Measurements from ENCODE around the gene SERINC3.

SERINC3 gene

GRCh38 chr20:44533928-44534327, 12.1 kb upstream of the SERINC3 start:
- FAIRE-seq (no peak), DNase-seq (ENCODE audit: insufficient read length, low spot score) (no peak)

- FAIRE-seq (no peak), DNase-seq (ENCODE audit: insufficient read length, low spot score) (no peak)
Observed at GRCh38 chr20:44532981-44533331, 11.1 kb upstream of the SERINC3 start.

DNA sequence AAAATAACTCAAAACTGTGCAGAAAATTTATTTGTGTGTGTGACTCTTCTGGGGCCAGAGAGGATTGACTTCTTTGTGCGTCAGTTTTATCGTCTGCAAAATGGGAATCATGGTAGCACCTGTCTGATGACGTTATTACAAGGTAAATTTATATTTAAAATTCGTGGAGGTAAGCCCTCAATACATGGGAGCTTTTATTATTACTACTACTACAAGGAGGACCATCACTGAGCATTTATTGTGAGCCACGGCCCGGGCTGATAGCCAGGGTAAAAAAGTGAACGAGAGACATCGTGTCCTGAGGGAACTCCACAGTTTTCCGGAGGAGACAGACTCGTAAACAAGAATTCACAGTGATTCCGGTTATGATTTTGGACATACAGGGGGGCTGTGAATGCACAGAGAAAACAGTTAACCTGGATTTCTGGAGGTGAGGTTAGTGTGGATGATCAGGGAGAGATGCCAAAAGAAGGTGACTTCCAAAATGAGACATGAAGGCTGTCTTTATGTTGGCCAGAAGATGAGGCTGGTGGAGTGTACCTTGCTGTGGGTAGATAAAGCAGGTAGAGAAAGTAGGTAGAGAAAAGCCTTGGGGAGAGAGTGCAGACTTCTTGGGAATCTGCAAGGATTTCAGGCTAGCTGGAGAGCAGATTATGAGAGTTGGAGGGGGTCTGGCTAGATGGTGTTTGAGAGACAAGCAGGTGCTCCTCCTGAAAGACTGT, 10.6 kb upstream of the SERINC3 start:
- DNase-seq (ENCODE audit: insufficient read length, low spot score) (no peak), FAIRE-seq (no peak)

GRCh38 chr20:44528309-44528708, 6.4 kb upstream of the SERINC3 start:
- FAIRE-seq: no peak
- no peak for DNase-seq (ENCODE audit: insufficient read length, low spot score)

- DNase-seq (ENCODE audit: insufficient read length, low spot score) (no peak), FAIRE-seq (no peak)
Observed at GRCh38 chr20:44527716-44528199, 5.9 kb upstream of the SERINC3 start.

DNA sequence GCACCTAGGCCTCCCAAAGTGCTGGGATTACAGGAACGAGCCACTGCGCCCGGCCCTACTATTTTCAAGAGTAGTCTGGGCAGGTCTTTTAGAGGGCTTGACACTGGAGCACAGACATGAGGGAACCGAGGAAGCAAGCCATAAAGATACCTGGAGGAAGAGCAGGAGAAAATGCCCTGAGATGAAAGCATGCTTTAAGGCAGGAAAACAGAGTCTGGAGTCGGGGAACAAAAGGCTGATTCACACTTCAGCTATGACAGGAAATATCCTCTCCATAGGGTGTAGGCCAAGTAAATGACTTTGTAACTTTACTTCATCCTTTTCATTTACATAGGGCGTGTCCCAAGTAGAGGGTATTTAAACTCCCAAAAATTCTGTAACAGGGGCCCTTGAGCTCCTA, 4.3 kb upstream of the SERINC3 start:
- no peak for DNase-seq (ENCODE audit: insufficient read length, low spot score)
- no peak for FAIRE-seq

DNA sequence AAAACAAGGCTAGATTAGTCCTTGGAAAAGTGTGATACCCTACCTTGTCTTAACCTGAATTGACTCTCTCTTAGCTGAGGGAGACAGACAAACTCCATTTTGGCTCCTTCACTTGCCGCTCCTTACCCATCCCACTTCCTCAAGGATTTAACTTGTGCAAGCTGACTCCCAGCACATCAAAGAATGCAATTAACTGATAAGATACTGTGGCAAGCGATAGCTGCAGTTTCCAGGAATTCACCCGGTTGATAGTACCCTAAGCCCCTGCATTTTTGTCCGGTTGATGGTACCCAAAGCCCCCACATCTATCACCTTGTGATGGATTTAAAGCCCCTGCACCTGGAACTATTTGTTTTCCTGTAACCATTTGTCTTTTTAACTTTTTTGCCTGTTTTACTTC, 1.9 kb upstream of the SERINC3 start:
- DNase-seq (ENCODE audit: insufficient read length, low spot score): no peak
- FAIRE-seq: no peak

DNA sequence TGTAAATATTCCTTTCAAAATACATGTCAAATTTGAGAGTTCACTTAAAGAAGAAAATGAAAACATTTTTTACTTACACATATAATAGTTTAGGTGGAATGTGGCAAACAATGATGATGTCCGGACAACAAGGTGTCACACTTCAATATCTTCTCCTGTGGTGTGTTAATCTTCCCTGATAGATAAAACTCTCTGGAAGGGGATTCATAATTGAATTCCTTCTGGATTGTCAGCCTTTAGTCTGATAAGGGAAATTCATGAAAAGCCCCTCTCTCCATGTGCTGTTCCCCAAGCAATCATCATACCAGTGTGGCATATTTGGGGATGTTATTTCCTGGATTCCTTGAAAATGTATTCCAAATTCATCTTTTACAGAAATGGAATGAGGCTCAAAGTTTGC, 971 bp upstream of the SERINC3 start:
- no peak for FAIRE-seq

GRCh38 chr20:44520881-44521280, 989 bp downstream of the SERINC3 start:
- FAIRE-seq: no peak
- no peak for DNase-seq (ENCODE audit: insufficient read length, low spot score)

More for the DNA sequence above, 971 bp upstream of the SERINC3 start:
- no peak for DNase-seq (ENCODE audit: insufficient read length, low spot score)

DNA sequence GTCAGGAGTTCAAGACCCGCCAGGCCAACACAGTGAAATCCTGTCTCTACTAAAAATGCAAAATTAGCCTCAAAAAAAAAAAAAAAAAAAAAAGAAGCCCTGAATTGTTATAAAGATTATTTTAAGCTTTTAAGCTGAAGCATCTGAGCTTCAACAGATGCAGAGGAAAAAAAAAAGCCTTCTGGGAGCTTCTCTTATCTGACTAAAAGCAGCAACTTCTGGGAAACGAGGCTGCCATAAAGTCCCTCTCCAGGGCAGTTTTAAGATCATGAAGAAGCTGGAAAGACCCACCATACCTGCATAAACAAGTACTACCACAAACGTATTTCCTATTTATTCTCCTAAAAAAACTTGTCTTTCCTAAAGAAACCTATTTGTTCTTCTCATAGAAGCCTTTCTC, 3.6 kb downstream of the SERINC3 start:
- FAIRE-seq (no peak), DNase-seq (ENCODE audit: insufficient read length, low spot score) (no peak)

GRCh38 chr20:44517454-44517853, 4.4 kb downstream of the SERINC3 start:
- FAIRE-seq (no peak), DNase-seq (ENCODE audit: insufficient read length, low spot score) (no peak)

- DNase-seq (ENCODE audit: insufficient read length, low spot score): no peak
- no peak for FAIRE-seq
Observed at GRCh38 chr20:44516491-44516890, 5.4 kb downstream of the SERINC3 start.

- no peak for FAIRE-seq
- DNase-seq (ENCODE audit: insufficient read length, low spot score): no peak
Observed at GRCh38 chr20:44513871-44514270, 8.0 kb downstream of the SERINC3 start.

- no peak for DNase-seq (ENCODE audit: insufficient read length, low spot score)
- no peak for FAIRE-seq
Observed at GRCh38 chr20:44509762-44510161, 12.1 kb downstream of the SERINC3 start.

DNA sequence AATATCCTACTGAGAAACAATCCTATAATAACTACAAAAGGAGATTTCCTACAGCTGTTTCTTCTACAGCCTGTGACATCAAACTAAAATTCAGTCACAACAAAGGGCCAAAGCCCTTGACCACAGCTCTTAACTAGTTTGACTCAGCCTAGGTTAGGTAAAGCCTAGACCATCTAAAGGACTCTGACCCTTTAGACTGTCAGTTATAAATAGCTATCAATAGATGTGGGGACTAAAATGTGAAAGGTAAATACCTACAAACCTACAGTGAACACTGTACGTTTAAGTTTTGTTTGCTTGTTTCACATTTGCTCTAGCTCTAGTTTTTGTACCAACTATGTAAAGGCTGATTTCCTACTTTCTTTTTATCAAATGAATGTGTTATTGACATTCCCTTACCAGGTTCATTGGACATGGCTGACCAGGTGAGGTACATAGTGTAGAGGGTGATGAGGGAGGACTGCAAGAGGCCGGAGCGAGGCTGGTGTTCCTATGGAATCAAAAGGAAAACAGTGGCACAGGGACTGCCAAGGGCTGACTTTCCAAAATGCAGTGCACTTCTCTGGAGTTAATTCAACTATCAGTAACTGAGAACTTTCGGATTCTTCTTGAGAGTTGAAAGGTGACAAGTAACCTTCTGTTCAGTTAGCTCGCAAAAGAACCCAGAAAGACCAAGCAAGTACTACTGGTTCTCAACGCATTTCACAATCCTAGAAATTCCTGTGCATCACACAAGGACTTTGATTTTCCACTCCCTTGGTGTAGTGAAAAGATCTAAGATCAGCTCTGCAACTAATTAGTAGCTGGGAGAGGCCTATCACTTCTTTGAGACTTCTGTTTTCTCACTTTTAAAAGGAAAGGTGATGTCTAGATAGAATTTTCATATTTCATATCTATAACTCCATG, 17.2 kb downstream of the SERINC3 start:
- FAIRE-seq (no peak), DNase-seq (ENCODE audit: insufficient read length, low spot score) (no peak)

DNA sequence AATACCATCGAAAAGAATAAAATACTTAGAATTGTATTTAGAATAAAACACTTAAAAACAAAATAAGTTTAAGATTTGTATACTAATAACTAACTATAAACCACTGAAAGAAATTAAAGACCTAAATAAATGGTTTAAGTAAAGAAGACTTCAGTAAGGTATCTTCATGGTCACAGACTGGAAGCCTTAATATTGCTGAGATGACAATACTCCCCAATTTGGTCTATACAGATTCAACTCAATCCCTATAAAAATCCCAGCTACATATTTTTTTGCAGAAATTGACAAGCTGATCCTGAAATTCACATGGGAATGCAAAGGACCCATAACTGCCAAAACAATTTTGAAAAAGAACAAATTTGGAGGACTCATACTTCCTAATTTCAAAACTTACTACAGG, 18.9 kb downstream of the SERINC3 start:
- no peak for FAIRE-seq
- DNase-seq (ENCODE audit: insufficient read length, low spot score): no peak

- no peak for FAIRE-seq
- no peak for DNase-seq (ENCODE audit: insufficient read length, low spot score)
Observed at GRCh38 chr20:44501448-44501847, 20.4 kb downstream of the SERINC3 start.

DNA sequence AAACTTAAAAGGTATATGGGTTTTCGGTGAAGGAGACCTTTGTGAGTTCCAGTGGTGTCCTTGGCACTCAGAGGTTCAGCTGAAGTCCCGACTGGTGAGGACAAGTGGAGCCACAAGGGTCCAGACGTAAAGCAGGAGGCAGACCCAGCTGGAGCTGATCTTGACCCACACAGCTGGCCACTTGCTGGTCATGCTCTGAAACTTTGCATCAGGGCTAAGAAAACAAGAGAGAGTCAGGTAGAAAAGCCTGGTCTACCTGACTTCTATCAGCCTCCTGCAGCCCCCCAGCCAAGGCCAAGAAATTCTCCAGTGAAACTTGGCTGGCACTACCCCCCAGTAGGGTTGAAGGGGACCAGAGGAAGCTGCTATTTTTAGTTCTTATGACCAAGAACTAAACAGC, 21.6 kb downstream of the SERINC3 start:
- FAIRE-seq (no peak), DNase-seq (ENCODE audit: insufficient read length, low spot score) (no peak)

DNA sequence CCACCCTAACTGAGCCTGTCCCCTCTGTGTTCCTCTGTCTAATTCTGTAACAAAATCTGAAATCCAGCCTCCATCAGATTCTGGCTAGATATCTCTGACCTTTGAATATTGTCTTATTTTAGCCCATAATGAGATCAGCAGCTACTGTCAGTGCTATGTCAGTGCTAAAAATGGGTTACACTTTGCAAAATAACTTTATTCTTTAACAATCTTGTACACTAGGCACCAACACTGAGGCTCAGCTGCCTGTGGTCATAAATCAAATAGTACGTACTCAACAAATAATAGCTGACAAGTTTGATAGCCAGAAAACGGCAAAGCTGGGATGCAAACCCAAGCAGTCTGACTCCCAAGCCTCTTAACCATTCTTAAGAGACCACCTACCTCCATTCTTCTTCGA, 24.1 kb downstream of the SERINC3 start:
- FAIRE-seq: no peak

DNA sequence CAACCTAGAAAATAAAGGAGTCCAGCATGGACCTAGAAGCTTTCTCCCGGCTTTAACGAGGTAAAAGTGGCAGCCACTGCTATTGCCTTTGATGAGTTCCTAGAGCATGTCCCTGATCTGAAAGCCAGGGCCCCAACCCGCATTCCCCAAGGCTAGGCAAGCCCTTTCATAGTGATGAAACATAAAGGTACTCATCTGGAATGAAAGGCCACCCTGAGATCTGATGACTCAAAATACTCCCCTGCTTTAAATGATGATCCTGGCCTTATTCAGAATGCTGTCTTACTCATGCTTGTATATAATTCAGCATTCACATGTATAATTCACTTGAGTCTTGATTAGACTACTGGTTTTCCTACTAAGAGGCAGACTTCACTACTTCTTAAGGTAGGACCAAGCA, 24.9 kb downstream of the SERINC3 start:
- DNase-seq (ENCODE audit: insufficient read length, low spot score) (no peak), FAIRE-seq (no peak)

More for the DNA sequence above, 24.1 kb downstream of the SERINC3 start:
- no peak for DNase-seq (ENCODE audit: insufficient read length, low spot score)

DNA sequence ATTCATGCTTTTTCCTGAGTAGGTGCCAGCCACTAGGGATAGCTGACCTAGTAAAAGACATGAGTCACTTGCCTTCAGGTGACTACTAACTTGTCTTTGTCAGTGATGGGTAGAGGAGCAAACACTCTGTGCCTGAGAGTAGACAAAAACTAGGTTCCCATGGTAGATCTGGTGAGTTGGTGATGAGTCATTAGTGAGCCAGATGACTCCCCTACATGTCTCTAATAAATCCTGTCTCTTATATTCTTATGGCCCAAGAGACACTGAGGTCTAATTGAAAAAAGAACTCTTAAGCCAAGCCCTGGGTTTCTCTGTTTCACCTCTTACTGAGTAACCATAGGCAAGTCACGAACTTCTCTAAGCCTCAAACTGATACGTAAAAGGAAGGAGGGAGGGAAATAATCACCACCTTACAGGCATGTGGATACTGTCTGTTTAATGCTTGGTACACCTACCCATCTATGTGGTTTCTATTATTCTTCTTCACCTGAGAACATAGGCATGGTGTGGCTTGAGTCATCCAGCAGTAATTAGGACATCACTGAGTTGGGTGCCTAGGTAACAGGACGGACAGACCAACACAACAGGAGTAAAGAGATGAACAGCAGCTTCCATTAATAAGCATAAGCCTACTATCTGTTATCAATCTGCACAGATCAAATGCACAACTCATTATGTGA, 25.9 kb downstream of the SERINC3 start:
- DNase-seq (ENCODE audit: insufficient read length, low spot score) (no peak), FAIRE-seq (no peak)
